ENCODE results near the gene JAKMIP3.

DNA sequence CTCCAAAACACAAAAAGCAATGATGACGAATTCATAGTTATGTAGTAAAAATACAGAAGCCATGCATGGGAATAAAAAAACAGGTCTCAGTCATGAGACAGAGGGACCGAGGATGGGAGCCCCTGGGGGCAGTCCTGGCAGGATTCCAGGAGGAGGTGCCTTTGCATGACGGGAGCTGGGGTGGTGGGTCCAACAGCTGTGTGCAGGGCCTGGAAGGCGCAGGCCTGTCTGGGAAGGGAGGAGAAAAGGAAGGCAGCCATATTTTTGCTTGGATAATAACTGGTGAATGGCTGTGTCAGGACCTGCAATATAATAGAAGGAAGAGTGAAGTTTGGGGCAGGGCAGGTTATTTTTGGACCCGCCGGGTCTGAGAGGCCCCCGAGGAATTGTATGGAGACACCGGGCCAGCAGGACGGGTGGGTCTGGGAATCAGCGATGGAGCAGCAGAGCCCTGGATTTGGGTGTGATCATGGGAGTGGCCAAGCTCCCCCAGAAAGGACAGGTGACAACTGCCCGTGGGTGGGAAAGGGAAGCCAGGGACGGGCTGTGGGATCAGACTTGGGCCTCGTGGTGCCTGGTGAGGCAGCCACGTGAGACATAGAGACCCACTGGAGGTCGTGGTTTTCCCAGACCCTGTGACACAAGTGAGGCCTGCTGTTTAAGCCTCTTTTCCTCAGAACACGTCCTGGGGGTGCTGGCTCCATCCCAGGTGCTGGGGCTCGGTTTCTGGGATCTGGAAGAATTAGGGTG lies 2.9 kb upstream of the JAKMIP3 start:
- TF ChIP-seq, protein P1, sequence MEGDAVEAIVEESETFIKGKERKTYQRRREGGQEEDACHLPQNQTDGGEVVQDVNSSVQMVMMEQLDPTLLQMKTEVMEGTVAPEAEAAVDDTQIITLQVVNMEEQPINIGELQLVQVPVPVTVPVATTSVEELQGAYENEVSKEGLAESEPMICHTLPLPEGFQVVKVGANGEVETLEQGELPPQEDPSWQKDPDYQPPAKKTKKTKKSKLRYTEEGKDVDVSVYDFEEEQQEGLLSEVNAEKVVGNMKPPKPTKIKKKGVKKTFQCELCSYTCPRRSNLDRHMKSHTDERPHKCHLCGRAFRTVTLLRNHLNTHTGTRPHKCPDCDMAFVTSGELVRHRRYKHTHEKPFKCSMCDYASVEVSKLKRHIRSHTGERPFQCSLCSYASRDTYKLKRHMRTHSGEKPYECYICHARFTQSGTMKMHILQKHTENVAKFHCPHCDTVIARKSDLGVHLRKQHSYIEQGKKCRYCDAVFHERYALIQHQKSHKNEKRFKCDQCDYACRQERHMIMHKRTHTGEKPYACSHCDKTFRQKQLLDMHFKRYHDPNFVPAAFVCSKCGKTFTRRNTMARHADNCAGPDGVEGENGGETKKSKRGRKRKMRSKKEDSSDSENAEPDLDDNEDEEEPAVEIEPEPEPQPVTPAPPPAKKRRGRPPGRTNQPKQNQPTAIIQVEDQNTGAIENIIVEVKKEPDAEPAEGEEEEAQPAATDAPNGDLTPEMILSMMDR (IDR thresholded peaks at IDR 0.05; ENCODE audit: insufficient read depth, low read length, poor library complexity, severe bottlenecking) = no peak
- TF ChIP-seq EZH2phosphoT487 (conservative IDR thresholded peaks at IDR 0.05; ENCODE audit: low read length) = no peak
